H1 (cell line): ENCODE results near the gene GPR160. TPM values are rescaled to one million over a fixed set of nuclear protein-coding genes. Genes with fewer than 3 reads are reported as not detected.

ENCODE experiments used
- CTCF ChIA-PET: fragments of 300-600 bp; sonication (Branson Sonifier 250); formaldehyde crosslinking; loops from one replicate; lab custom pipeline; 2021; ENCODE audit not compliant: partially characterized antibody; lab: Charles Lee
- POLR2A ChIA-PET: fragments of 300-600 bp; sonication (Branson Sonifier 250); formaldehyde crosslinking; loops from one replicate; lab custom pipeline; 2021; ENCODE audit warnings: inconsistent platforms; ENCODE audit not compliant: partially characterized antibody; lab: Charles Lee
- DNase-seq, 2 experiments: peaks; one replicate each; pipeline versions ENCODE4 v3.0.0 to v3.0.0-alpha.2; 2010 to 2022; ENCODE audit warnings: low spot score in 2 of 2, low read depth in 1 of 2, mixed read lengths in 1 of 2
- FAIRE-seq: peaks from 2 replicates; lab custom pipeline; 2011; peaks lifted over from hg19 to GRCh38; lab: Jason Lieb, UNC
- H2AFZ ChIP-seq: 2 replicates; pipeline ENCODE4 v1.8.1; 2012; ENCODE audit warnings: low read length, inconsistent platforms
- H2AK5ac ChIP-seq: 2 replicates; pipeline ENCODE4 v1.6.1; 2013; ENCODE audit warnings: low read depth, low read length
- H2BK120ac ChIP-seq: replicated peaks from 2 replicates; pipeline ENCODE3; 2013; ENCODE audit warnings: low read depth, low read length, inconsistent platforms
- H2BK12ac ChIP-seq: 2 replicates; pipeline ENCODE4 v1.6.1; 2013; ENCODE audit warnings: low read depth, low read length
- H2BK15ac ChIP-seq: 2 replicates; pipeline ENCODE4 v1.6.1; 2013; ENCODE audit warnings: low read length
- H2BK20ac ChIP-seq: 2 replicates; pipeline ENCODE4 v1.6.1; 2013; ENCODE audit warnings: low read length
- H2BK5ac ChIP-seq: 2 replicates; pipeline ENCODE4 v1.6.1; 2013; ENCODE audit warnings: low read depth, low read length
- H3K14ac ChIP-seq: 2 replicates; pipeline ENCODE4 v1.6.1; 2013; ENCODE audit warnings: inconsistent platforms; ENCODE audit not compliant: insufficient read length
- H3K18ac ChIP-seq: 2 replicates; pipeline ENCODE4 v1.6.1; 2013; ENCODE audit warnings: low read length; ENCODE audit errors: extremely low read depth
- H3K23ac ChIP-seq: 2 replicates; pipeline ENCODE4 v1.6.1; 2013; ENCODE audit warnings: inconsistent platforms; ENCODE audit not compliant: insufficient read length
- H3K23me2 ChIP-seq: 2 replicates; pipeline ENCODE4 v1.6.1; 2013; ENCODE audit warnings: low read depth, low read length
- H3K27ac ChIP-seq: 2 replicates; pipeline ENCODE4 v1.6.1; 2011; ENCODE audit warnings: low read depth, low read length, inconsistent platforms
- H3K27me3 ChIP-seq, 4 experiments: replicated peaks in 1 of 4; 1 replicate in 1 of 4; 2 replicates in 3 of 4; pipeline versions ENCODE4 v1.6.1 to v1.8.1; 2011 to 2013; ENCODE audit warnings: low read length in 3 of 4, mild to moderate bottlenecking in 3 of 4, inconsistent platforms in 2 of 4, mixed read lengths in 2 of 4, moderate library complexity in 1 of 4; ENCODE audit not compliant: control insufficient read depth in 3 of 4, insufficient read depth in 3 of 4; ENCODE audit errors: extremely low read depth in 1 of 4
- H3K36me3 ChIP-seq, 4 experiments: 2 replicates each; pipeline versions ENCODE4 v1.6.1 to v1.8.1; 2011 to 2013; ENCODE audit warnings: mild to moderate bottlenecking in 4 of 4, low read length in 3 of 4, moderate library complexity in 2 of 4, control low read depth in 1 of 4, inconsistent platforms in 1 of 4; ENCODE audit not compliant: insufficient read depth in 4 of 4, control insufficient read depth in 2 of 4
- H3K4ac ChIP-seq: replicated peaks from 2 replicates; pipeline ENCODE3; 2013; ENCODE audit warnings: low read length, low read depth, mixed read lengths, inconsistent platforms; ENCODE audit not compliant: insufficient read length
- H3K4me1 ChIP-seq, 4 experiments: replicated peaks in 1 of 4; 1 replicate in 1 of 4; 2 replicates in 3 of 4; pipeline versions ENCODE4 v1.6.1 to v1.8.1; 2011 to 2013; ENCODE audit warnings: low read length in 3 of 4, inconsistent platforms in 2 of 4, mixed read lengths in 1 of 4; ENCODE audit not compliant: insufficient read depth in 4 of 4, control insufficient read depth in 3 of 4
- H3K4me2 ChIP-seq, 2 experiments: 2 replicates each; pipeline versions ENCODE4 v1.6.1 to v1.8.1; 2011 to 2013; ENCODE audit warnings: low read depth in 2 of 2, low read length in 2 of 2, control low read depth in 1 of 2, inconsistent platforms in 1 of 2, mild to moderate bottlenecking in 1 of 2; ENCODE audit not compliant: insufficient read depth in 1 of 2
- H3K4me3 ChIP-seq, 4 experiments: fragments of 200-600, 300-600 bp in 1 of 4; sonication (generic), shearing (Covaris generic), sonication (Bioruptor Twin) in 1 of 4; 2 replicates each; pipeline versions ENCODE4 v1.5.1 to v1.8.1; 2011 to 2016; ENCODE audit warnings: low read length in 4 of 4, low read depth in 3 of 4, control low read depth in 2 of 4, inconsistent platforms in 2 of 4, mild to moderate bottlenecking in 2 of 4, mixed read lengths in 1 of 4, moderate library complexity in 1 of 4; ENCODE audit not compliant: insufficient read depth in 2 of 4; ENCODE audit errors: extremely low read depth in 1 of 4
- H3K56ac ChIP-seq: replicated peaks from 2 replicates; pipeline ENCODE3; 2013; ENCODE audit warnings: low read depth, mild to moderate bottlenecking, mixed read lengths, low read length, inconsistent platforms; ENCODE audit not compliant: insufficient read length
- H3K79me1 ChIP-seq: 2 replicates; pipeline ENCODE4 v1.6.1; 2013; ENCODE audit warnings: low read depth, low read length, control low read depth
- H3K79me2 ChIP-seq, 2 experiments: 2 replicates each; pipeline versions ENCODE4 v1.6.1 to v1.8.1; 2012 to 2013; ENCODE audit warnings: low read length in 2 of 2, mild to moderate bottlenecking in 2 of 2, inconsistent platforms in 1 of 2; ENCODE audit not compliant: insufficient read depth in 2 of 2, control insufficient read depth in 1 of 2
- H3K9ac ChIP-seq, 4 experiments: replicated peaks in 1 of 4; 1 replicate in 1 of 4; 2 replicates in 3 of 4; pipeline versions ENCODE4 v1.6.1 to v1.8.1; 2011 to 2013; ENCODE audit warnings: low read depth in 3 of 4, low read length in 3 of 4, control low read depth in 2 of 4, mild to moderate bottlenecking in 2 of 4, moderate library complexity in 2 of 4, inconsistent platforms in 1 of 4; ENCODE audit errors: extremely low read depth in 1 of 4
- H3K9me3 ChIP-seq, 2 experiments: 2 replicates each; pipeline versions ENCODE4 v1.6.1 to v1.8.1; 2012 to 2013; ENCODE audit warnings: mild to moderate bottlenecking in 2 of 2, moderate library complexity in 2 of 2, control low read depth in 1 of 2, inconsistent platforms in 1 of 2, low read depth in 1 of 2, low read length in 1 of 2, mixed read lengths in 1 of 2; ENCODE audit not compliant: insufficient read depth in 2 of 2
- H4K20me1 ChIP-seq, 2 experiments: replicated peaks in 1 of 2; 2 replicates each; pipeline versions ENCODE3 to v1.8.1; 2011 to 2013; ENCODE audit warnings: inconsistent platforms in 2 of 2, low read length in 2 of 2, mild to moderate bottlenecking in 1 of 2; ENCODE audit not compliant: insufficient read depth in 2 of 2, control insufficient read depth in 1 of 2
- H4K5ac ChIP-seq: 2 replicates; pipeline ENCODE4 v1.6.1; 2013; ENCODE audit warnings: low read length, low read depth, mixed read lengths, inconsistent platforms; ENCODE audit not compliant: insufficient read length
- H4K8ac ChIP-seq: 2 replicates; pipeline ENCODE4 v1.8.0; 2013; ENCODE audit warnings: mild to moderate bottlenecking, moderate library complexity, low read length, inconsistent platforms; ENCODE audit not compliant: insufficient read depth; ENCODE audit errors: extremely low read depth
- H4K91ac ChIP-seq: replicated peaks from 2 replicates; pipeline ENCODE3; 2013; ENCODE audit warnings: low read length, mixed read lengths, inconsistent platforms; ENCODE audit not compliant: insufficient read length
- KDM4A ChIP-seq: IDR thresholded peaks from one replicate; pipeline ENCODE4 v1.7.1; 2012; ENCODE audit warnings: low read depth, mild to moderate bottlenecking, moderate library complexity, low read length, inconsistent platforms; ENCODE audit not compliant: severe bottlenecking
- KDM5A ChIP-seq: fragments of 200-600 bp; IDR thresholded peaks from 2 replicates; pipeline ENCODE4 v1.7.1; 2012; ENCODE audit warnings: mild to moderate bottlenecking, low read length, inconsistent platforms, mixed read lengths
- POLR2AphosphoS5 ChIP-seq: IDR thresholded peaks from 2 replicates; pipeline ENCODE4 v1.6.1; 2011; ENCODE audit warnings: low read depth, low read length
- RFX5 ChIP-seq: IDR thresholded peaks from 2 replicates; pipeline ENCODE4 v1.6.1; 2011; ENCODE audit warnings: low read depth, low read length, improper control_type of control experiment, borderline replicate concordance
- RXRA ChIP-seq: IDR thresholded peaks from 2 replicates; pipeline ENCODE4 v1.6.1; 2011; ENCODE audit warnings: low read depth, mild to moderate bottlenecking, low read length, moderate library complexity; ENCODE audit not compliant: insufficient read depth
- TCF12 ChIP-seq: IDR thresholded peaks from 2 replicates; pipeline ENCODE4 v1.6.1; 2011; ENCODE audit warnings: low read depth, mild to moderate bottlenecking, low read length
- WGBS, 2 experiments: shearing (Covaris generic) in 1 of 2; methylation state at CpG; one replicate each; pipeline versions ENCODE4 v1.1.6 to v1.1.7; 2013 to 2015; ENCODE audit warnings: low lambda C conversion rate in 2 of 2, mixed read lengths in 2 of 2, inconsistent platforms in 1 of 2, low coverage in 1 of 2, missing lambda C conversion rate in 1 of 2; ENCODE audit not compliant: insufficient replicate concordance in 2 of 2, insufficient coverage in 1 of 2, insufficient read length in 1 of 2; ENCODE audit errors: extremely low coverage in 1 of 2, missing lambda C conversion rate in 1 of 2; 5-methylcytosine and 5-hydroxymethylcytosine counted together
- polyA plus RNA-seq, 7 experiments: library from polyadenylated mRNA; depleted of rRNA in 3 of 7; stranded (reverse) in 5 of 7; unstranded in 2 of 7; fragments of >200 nt in 5 of 7; fragments of 200-250 nt in 2 of 7; gene quantifications; 1 replicate in 5 of 7; 2 replicates in 1 of 7; 4 replicates in 1 of 7; pipeline versions ENCODE4 v1.2.1 to v1.2.3, GENCODE V29; 2011 to 2013; ENCODE audit warnings: missing spikeins in 2 of 7, mixed read lengths in 2 of 7
- total RNA-seq: library from RNA; stranded (reverse); fragmentation: NEBNext Ultra II Directional; extraction: Animal tissue kit (Norgen Biotek cat#: 25700); gene quantifications from 2 replicates; pipeline ENCODE4 v1.2.1, GENCODE V29; 2021

The GPR160 gene
- total and polyA plus RNA-seq, 2 of the 8 experiments (the other 6 are each of a cell fraction or from before 2014, with no cell fraction given): 14.3 to 16.6 TPM

GRCh38 chr3:170056710-170057454, 19.1 kb downstream of the GPR160 start:
- Histone ChIP-seq H2AK5ac (no peak overlapping the region), H3K9ac (no peak overlapping the region), H2AFZ (no peak overlapping the region), H3K4ac (no peak overlapping the region), H3K27me3 (no peaks in the 10 kb centered on the region), H3K9me3 (no peaks in the 10 kb centered on the region), H3K27ac (no peak overlapping the region), H3K79me2 (no peaks in the 10 kb centered on the region; a peak in 1 of 4 replicates), H3K4me2 (no peak overlapping the region), H2BK12ac (no peak overlapping the region), H3K4me1 (peaks cover 5 to 17% (median 14%) of the 10 kb centered on the region in 4 experiments), H3K4me3 (no peak overlapping the region), H3K79me1 (no peaks in the 10 kb centered on the region), H2BK120ac (no peak overlapping the region), H4K8ac (no peak overlapping the region), H4K5ac (no peak overlapping the region), H3K23me2 (no peaks in the 10 kb centered on the region), H2BK15ac (no peak overlapping the region), H3K36me3 (no peaks in the 10 kb centered on the region), H3K18ac (no peak overlapping the region), H3K23ac (no peak overlapping the region), H2BK5ac (no peak overlapping the region; the same call in 1 of the 2 replicates), H3K56ac (no peak overlapping the region), H4K20me1 (no peaks in the 10 kb centered on the region), H2BK20ac (no peak overlapping the region), H3K14ac (no peak overlapping the region), H4K91ac (no peak overlapping the region)
- DNase-seq: peak in 1 of 2 experiments; percentile 13
- no peak for FAIRE-seq
- ChIA-PET CTCF (interaction anchor here (0.9 to 1.7 kb wide), 4 partner anchors 10 to 128 kb away, joined by 3 to 8 read pairs (median 3); no protein-coding TSS in a partner anchor), POLR2A (interaction anchor here (1.2 kb wide), 1 partner anchor 22 kb away, joined by 4 read pairs; no protein-coding TSS in a partner anchor)
- 90% methylated on average over 3 of the region's 3 CpGs; no CpG with 5 or more reads in 1 of the 2 experiments for WGBS, 2 experiments
- TF ChIP-seq KDM5A (no peak), RXRA (no peak), TCF12 (no peak), POLR2AphosphoS5 (no peak), KDM4A (no peak), RFX5 (no peak)
